ENCODE results near the gene MIPOL1.

GRCh38 chr14:37237094-37237493, 39.4 kb downstream of the MIPOL1 start:
- TF ChIP-seq TAF1 (IDR thresholded peaks at IDR 0.05; ENCODE audit: borderline replicate concordance, low read depth, low read length) (no peak), POLR2A (IDR thresholded peaks at IDR 0.05; ENCODE audit: low read depth, low read length) (no peak)
